Subcutaneous adipose tissue (tissue), 4 donors: ENCODE measurements around the gene GRID1. TPM values are rescaled to one million over a fixed set of nuclear protein-coding genes. Genes with fewer than 3 reads are reported as not detected.

ENCODE experiments used
- CTCF ChIP-seq: fragments of 450-650 bp; IDR thresholded peaks from one replicate; pipeline ENCODE4 v1.5.1; 2016; ENCODE audit warnings: low read depth, mild to moderate bottlenecking, control low read depth, antibody characterized with exemption, moderate library complexity
- total RNA-seq, 4 donors: library from RNA; depleted of rRNA; stranded (reverse); fragments of >200 nt; gene quantifications; one replicate each; pipeline ENCODE4 v1.1.0, GENCODE V29; 2016

GRID1 gene
- total RNA-seq, 4 donors from 2014 or later: 0.49 to 2.0 (median 1.1) TPM

DNA sequence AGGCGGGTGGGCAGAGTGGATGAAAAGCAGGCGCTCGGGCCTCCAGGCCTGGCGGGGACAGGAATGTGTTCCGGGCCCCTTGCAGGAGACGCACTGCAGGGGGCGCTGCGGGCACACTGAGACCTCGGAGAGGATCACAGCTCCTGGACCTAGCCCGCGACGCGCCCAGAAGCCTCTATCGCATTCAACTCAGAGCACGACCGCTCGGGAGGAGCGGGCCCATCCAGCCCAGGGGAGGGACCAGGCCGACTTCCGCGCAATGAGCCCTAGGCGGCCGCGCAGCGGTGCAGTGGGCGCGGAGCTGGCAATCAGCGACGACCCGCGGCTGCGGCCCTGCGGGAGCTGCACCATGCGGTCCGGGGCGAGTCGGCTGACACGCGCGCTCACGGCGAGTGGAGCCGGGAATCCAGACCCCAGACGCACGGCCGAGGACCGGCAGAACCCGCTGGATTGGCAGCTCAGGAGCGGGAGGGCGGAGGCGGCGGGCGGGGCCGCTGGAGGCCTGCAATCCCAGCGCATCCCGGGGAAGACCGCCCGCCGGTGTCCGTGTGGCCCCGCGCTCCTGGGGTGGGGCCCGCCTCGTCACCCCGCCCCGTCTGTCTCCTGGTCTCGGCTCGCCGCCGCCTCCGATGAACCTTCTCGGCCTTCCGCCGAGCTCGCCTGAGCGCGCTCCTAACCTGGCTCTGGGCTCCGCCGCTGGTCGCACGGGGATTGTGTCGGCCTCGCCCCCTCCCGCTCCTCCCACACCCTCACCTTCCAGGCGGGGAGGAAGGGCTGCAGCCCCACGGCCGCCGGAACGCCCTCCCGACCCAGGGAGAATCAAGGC, 33.5 kb upstream of the GRID1 start:
- no peak for TF ChIP-seq CTCF

- TF ChIP-seq CTCF: no peak
These were observed 32.9 kb upstream of the GRID1 start for GRCh38 chr10:86399514-86399878.

DNA sequence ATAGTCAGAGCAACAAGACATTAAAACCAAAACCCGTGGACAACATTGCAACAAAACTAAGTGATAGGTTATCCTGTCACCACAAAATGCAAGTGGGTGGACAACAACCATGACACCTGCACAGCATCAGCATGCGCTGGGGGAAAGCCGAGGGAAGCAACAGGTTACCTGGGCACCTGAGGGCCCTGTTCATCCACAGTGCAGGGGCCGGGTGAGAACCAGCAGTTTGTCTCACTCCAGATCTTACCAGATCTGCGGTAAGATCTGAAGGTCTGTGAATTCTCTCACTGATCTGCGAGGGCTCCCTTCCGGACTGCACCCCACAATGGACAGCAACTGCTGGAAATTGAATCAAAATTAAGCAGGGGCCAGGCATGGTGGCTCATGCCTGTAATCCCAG, 30.5 kb upstream of the GRID1 start:
- no peak for TF ChIP-seq CTCF

DNA sequence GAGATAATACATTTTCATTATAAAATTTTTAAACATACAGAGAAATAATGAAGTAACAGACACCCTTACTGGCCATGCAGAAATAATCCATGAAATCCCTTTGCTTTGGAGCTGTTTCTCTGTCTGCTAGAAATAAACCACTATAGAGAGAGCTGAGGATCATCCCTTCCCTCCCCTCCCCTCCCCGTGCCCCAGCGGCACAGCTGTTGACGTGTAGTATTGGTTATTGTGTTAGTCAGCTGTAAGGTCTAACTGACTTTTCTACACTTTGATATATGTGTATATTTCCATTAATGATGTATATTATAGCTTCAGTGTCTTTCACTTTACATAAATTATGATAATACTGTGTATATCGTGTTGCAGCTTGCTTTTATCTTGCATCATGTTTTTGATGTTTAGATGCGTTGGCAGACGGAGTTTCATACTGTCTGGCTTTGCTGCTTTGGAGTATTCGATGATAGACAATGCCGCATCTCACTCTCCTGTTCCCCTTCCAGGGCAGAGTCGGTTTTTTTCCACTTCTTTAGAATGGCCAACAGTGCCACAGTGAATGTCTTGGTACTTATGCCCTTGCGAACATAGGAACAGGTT, 27.4 kb upstream of the GRID1 start:
- no peak for TF ChIP-seq CTCF

DNA sequence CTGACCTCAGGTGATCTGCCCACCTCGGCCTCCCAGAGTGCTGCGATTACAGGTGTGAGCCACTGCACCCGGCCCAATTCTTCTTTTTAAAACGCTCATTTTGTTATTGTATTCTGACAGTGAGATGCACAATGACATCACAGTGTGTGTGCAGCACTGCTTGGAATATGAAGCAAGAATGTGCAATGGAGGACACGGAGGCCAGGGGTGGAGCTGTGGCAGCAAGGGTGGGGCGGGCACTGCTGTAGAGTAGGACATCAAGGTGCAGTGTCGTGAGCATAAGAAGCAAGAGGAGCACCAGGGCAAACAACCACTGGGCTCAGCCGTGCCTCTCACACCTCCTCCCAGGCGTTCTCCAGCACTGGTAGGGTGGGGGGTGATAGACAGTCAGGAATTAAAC, 26.8 kb upstream of the GRID1 start:
- TF ChIP-seq CTCF: no peak

GRCh38 chr10:86392723-86393094, 26.1 kb upstream of the GRID1 start:
- no peak for TF ChIP-seq CTCF

DNA sequence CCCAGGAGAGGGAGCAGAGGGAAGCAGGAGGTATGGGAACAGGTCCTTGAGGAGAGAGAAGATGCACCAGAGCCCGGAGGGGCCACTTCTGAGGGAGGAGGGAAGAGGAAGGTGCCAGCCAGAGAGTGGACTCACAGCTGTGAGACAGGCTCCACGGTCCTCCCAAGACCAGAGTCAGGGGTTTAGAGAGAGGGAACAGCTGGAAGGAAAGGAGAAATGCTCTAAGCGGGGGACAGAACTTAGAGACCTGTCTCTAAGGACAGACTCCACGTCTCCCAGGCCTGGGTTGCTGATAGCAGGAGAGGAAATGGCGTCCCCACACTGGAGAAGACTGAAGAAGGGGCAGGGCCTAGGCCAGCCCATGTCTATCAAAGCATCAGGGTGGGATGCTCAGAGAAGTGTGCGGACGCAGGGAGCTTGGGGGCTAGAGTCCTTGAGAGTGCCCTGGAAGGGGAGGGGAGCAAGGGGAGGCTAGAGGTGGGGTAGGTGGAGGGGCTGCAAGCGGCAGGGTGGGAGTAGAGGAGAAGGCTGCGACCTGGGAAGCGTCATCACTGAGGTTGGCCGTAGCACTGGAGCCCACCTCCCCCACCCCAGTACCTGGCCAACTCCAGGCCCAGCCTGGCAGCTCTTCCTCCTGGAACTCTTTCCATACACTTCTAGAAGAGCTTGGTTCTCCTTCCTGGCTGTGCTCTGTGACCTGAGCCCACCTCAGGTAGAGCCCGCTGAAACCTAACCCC, 25.6 kb upstream of the GRID1 start:
- no peak for TF ChIP-seq CTCF
